ENCODE measurements around the gene CYP26A1. TPM values are rescaled to one million over a fixed set of nuclear protein-coding genes. Genes with fewer than 3 reads are reported as not detected.
A peak's percentile ranks its signal among the peaks of the same experiment; 100 is the strongest.

Gene CYP26A1
- total RNA-seq, 4 donors from 2014 or later: 0.76 TPM; not detected in 3

DNA sequence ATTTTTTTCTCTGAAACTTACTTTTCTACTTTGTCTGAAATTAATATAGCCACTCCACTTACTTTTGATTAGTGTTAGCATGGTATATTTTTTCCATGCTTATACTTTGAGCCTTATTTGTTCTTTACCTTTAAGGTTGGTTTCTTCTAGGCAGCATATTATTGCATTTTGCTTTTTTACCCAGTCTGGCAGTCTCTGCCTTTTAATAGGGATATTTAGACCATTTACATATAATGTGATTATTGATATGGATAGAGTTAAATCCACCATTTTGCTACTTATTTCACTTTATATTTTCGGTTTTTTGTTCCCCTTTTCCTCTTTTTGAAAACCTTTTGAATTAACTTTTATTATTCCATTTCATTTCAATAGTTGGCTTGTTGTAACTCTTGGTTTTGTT, 30.3 kb downstream of the CYP26A1 start:
- Histone ChIP-seq H3K4me3 (no peak overlapping the region), H3K36me3 (no peaks in the 10 kb centered on the region), H3K9me3 (no peaks in the 10 kb centered on the region), H3K27ac (no peak overlapping the region), H3K27me3 (no peaks in the 10 kb centered on the region), H3K4me1 (no peaks in the 10 kb centered on the region)
- intact Hi-C loops (cut with DNase I; ENCODE audit: low total_unique reads): no loop called here
- no peak for DNase-seq
- TF ChIP-seq POLR2A (IDR thresholded peaks at IDR 0.05): no peak
- TF ChIP-seq, protein P1, sequence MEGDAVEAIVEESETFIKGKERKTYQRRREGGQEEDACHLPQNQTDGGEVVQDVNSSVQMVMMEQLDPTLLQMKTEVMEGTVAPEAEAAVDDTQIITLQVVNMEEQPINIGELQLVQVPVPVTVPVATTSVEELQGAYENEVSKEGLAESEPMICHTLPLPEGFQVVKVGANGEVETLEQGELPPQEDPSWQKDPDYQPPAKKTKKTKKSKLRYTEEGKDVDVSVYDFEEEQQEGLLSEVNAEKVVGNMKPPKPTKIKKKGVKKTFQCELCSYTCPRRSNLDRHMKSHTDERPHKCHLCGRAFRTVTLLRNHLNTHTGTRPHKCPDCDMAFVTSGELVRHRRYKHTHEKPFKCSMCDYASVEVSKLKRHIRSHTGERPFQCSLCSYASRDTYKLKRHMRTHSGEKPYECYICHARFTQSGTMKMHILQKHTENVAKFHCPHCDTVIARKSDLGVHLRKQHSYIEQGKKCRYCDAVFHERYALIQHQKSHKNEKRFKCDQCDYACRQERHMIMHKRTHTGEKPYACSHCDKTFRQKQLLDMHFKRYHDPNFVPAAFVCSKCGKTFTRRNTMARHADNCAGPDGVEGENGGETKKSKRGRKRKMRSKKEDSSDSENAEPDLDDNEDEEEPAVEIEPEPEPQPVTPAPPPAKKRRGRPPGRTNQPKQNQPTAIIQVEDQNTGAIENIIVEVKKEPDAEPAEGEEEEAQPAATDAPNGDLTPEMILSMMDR (IDR thresholded peaks at IDR 0.05): no peak

DNA sequence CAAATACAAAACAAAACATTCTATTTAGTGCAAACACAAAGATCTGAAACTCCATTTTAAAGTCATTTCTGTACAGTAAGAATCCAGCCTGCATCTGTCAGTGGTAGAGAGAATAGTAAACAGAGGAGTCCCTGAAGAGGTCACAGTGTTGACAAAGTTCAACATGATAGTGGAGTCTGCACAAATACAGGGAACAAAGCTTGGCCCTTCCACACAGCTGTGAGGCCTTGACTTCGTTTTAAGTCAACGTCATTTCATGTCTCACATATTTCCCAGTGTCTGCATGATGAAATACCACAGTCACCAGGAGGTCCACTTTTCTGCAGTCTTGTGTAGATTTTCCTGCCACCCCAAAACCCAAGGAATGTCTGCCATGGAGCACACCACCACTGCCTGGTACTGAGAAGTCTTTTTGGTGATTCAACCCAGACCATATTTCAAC, 33.0 kb downstream of the CYP26A1 start:
- H3K9me3 ChIP-seq: no peaks in the 10 kb centered on the region

DNA sequence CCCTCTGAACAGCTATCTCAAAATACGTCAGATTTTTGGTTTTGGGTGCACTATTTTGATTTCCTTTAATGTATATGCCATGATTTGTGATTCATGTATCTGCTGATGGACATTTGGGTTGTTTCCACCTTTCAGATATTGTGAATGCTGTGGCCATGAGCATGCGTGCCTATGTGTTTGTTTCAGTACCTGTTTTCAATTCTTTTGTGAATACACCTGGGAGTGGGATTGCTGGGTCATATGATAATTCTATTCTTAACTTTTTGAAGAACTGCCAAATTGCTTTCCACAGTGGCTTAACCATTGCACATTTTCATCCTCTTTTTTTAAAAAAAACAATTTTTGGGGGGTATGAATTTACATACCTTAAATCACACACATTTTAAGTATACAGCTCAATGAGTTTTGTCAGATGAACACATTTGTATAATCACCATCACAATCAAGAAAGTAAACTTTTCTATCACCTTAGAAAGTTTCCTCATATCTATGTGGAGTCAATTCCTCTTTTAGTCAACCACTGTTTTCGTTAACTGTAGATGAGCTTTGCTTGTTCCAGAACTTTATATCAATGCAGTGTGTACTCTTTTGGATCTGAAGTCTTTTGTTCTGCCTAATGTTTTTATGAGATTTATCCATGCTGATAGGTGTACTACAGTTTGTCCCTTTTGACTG, 36.9 kb downstream of the CYP26A1 start:
- Histone ChIP-seq H3K4me1 (no peaks in the 10 kb centered on the region), H3K27me3 (no peaks in the 10 kb centered on the region), H3K36me3 (no peaks in the 10 kb centered on the region), H3K9me3 (no peaks in the 10 kb centered on the region), H3K4me3 (no peak overlapping the region), H3K27ac (no peak overlapping the region)
- no peak for DNase-seq
- intact Hi-C loops (cut with DNase I; ENCODE audit: low total_unique reads): no loop called here
- TF ChIP-seq, protein P1 (IDR thresholded peaks at IDR 0.05): no peak
- no peak for TF ChIP-seq POLR2A (IDR thresholded peaks at IDR 0.05)

More for the DNA sequence above, 33.0 kb downstream of the CYP26A1 start:
- no peak for DNase-seq
- no peak for TF ChIP-seq POLR2A (IDR thresholded peaks at IDR 0.05)
- TF ChIP-seq, protein P1 (IDR thresholded peaks at IDR 0.05): no peak
- no peak overlapping the region for H3K27ac ChIP-seq
- intact Hi-C loops (cut with DNase I; ENCODE audit: low total_unique reads): no loop called here
- H3K4me3 ChIP-seq: no peak overlapping the region
- H3K36me3 ChIP-seq: no peaks in the 10 kb centered on the region
- H3K27me3 ChIP-seq: no peaks in the 10 kb centered on the region
- no peaks in the 10 kb centered on the region for H3K4me1 ChIP-seq

DNA sequence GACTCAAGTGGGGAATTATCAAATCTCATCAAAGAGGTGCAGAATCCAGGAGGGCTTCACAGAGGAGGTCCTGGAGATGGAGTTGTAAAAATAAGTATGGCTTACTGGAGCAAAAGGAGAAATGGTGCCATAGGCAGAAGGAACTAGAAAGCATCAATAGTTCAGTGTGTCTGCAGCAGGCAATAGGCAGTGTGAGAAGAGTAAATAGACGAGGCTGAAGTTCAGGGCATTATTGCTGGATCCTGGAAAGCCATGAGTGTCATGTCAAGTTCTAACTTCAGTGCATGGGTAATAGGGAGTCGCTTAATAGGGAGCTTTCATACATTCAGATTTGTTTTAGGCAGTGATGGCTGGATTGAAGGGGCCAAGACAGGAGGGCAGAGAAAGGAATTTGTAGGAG, 39.3 kb downstream of the CYP26A1 start:
- no peak for DNase-seq
- Histone ChIP-seq H3K4me3 (no peak overlapping the region), H3K4me1 (no peaks in the 10 kb centered on the region), H3K9me3 (no peaks in the 10 kb centered on the region), H3K27me3 (no peaks in the 10 kb centered on the region), H3K27ac (no peak overlapping the region), H3K36me3 (no peaks in the 10 kb centered on the region)
- intact Hi-C loops (cut with DNase I; ENCODE audit: low total_unique reads): no loop called here
- TF ChIP-seq, protein P1 (IDR thresholded peaks at IDR 0.05): no peak
- TF ChIP-seq POLR2A (IDR thresholded peaks at IDR 0.05): no peak

DNA sequence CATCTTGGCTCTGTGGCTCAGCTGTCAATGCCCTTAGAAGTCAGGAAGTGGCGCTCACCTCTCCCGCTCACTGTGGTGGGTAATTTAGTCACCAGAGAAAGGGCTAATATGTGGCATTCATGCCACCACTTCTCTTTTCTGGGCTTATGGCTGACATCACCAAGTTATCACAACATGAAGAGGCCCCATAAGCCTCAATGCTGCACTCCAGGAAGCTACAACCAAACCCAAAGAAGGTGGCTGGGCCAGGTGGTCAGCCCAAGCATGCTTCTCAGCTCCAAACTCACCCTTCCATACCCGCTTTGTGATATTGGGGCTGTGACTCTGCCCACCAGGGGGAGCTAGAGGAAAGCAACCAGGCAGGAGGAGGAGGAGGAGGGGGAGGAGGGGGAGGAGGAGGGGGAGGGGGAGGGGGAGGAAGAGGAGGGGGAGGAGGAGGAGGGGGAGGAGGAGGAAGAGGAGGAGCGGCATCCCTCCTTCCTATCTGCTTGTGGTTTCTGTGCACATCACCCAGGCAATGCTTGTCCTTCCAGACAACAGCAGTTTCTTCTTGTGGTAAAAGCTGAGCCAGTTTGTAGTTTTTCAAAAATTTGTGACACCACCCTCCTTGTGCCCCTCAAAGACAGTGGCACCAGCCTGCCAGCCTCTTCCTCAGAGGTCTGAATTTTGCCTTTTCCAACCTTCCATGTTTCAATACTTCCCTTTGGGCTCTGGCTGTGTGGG, 42.1 kb downstream of the CYP26A1 start:
- intact Hi-C loops (cut with DNase I; ENCODE audit: low total_unique reads): no loop called here
- Histone ChIP-seq H3K27me3 (no peaks in the 10 kb centered on the region), H3K27ac (no peak overlapping the region), H3K36me3 (no peaks in the 10 kb centered on the region), H3K4me3 (no peak overlapping the region), H3K4me1 (no peaks in the 10 kb centered on the region), H3K9me3 (no peaks in the 10 kb centered on the region)
- TF ChIP-seq, protein P1 (IDR thresholded peaks at IDR 0.05): peak in 1 of 4 experiments; percentile 8
- TF ChIP-seq POLR2A (IDR thresholded peaks at IDR 0.05): no peak
- peak; percentile 15 to 20 for DNase-seq
